Measurements from ENCODE around the gene MEIS1. TPM values are rescaled to one million over a fixed set of nuclear protein-coding genes. Genes with fewer than 3 reads are reported as not detected.

MEIS1 gene
- total RNA-seq, 4 donors from 2014 or later = 7.6 to 17.4 (median 12.0) TPM

DNA sequence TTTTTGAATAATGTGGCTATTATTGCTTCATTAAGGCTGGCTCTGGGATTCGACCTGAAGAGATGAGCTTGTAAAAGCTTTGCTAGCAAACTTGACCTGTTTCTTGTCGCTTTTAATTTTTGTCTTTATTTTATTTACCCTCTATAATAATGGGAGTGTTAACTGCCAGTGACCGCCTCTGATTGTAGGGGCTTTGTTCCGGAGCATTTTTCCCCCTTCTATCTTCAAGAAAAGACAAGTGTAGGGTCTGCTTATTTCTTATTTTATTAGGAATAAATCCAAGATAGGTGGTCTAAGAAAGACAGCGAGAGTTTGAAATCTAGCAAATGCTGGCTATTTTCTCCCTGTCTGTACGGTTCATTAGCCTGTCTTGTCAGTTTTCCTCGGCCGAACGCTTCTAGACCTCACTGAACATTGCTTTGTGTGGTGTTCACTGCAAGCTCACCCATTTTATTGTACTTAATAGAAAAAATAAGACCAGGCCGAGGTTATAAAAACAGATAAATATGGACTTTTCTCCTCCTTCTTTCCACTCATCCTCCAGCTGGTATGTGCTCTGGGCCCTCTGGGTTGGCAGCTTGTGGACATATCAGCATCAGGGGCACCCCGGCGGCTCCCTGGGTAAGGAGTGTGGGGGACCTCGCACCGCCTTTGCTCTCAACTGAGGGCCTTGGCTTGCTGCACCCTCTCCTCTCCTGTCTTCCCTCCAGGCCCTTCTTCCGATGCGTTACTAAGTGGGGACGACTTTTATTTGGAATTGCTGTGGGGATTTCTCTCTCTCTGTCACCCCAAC lies 8.5 kb downstream of the MEIS1 start:
- TF ChIP-seq, protein P1, sequence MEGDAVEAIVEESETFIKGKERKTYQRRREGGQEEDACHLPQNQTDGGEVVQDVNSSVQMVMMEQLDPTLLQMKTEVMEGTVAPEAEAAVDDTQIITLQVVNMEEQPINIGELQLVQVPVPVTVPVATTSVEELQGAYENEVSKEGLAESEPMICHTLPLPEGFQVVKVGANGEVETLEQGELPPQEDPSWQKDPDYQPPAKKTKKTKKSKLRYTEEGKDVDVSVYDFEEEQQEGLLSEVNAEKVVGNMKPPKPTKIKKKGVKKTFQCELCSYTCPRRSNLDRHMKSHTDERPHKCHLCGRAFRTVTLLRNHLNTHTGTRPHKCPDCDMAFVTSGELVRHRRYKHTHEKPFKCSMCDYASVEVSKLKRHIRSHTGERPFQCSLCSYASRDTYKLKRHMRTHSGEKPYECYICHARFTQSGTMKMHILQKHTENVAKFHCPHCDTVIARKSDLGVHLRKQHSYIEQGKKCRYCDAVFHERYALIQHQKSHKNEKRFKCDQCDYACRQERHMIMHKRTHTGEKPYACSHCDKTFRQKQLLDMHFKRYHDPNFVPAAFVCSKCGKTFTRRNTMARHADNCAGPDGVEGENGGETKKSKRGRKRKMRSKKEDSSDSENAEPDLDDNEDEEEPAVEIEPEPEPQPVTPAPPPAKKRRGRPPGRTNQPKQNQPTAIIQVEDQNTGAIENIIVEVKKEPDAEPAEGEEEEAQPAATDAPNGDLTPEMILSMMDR (IDR thresholded peaks at IDR 0.05; ENCODE audit: low read depth) = no peak

DNA sequence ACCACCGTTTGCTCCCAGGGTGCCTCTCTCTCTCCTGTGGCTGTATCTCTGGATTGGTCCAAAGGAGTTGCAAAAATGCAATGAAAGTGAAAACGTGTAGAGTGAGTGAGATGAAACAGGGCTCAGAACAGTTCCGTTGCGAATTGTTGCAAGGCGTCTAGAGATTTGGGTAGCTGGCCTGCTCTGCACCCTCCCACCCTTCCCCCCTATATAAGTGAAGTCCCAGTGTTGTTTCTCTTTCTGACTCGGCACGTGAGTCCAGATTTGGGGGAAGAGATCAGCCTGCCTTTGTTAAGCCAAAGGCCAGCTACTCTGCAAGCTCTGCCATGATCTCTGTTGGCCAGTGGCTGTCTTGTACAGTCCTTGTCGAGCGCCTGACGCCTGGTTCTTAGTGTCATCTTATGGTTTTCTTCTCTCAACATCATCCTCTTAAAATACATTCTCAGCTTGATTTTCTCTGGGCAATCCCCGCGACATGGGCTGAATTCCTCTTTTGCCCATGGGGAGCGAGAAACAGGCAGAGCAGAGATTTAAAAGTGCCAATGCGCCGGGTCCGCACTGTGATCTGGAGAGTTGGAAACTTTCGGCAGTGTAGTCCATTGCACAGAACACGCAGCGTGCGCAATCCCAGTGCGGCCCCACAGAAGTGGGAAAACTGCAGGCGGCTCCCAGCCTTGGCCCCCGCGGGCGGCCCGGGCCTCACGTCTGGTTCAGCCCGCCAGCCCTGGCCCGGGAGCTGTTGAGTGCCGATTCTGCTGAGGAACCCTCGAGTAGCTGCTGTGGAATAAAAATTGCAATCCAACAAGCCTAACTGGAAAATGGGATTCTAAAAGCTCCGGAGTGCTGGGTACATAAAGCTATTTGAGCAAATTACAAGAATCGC lies 9.3 kb downstream of the MEIS1 start:
- TF ChIP-seq, protein P1 (IDR thresholded peaks at IDR 0.05; ENCODE audit: low read depth) = no peak

DNA sequence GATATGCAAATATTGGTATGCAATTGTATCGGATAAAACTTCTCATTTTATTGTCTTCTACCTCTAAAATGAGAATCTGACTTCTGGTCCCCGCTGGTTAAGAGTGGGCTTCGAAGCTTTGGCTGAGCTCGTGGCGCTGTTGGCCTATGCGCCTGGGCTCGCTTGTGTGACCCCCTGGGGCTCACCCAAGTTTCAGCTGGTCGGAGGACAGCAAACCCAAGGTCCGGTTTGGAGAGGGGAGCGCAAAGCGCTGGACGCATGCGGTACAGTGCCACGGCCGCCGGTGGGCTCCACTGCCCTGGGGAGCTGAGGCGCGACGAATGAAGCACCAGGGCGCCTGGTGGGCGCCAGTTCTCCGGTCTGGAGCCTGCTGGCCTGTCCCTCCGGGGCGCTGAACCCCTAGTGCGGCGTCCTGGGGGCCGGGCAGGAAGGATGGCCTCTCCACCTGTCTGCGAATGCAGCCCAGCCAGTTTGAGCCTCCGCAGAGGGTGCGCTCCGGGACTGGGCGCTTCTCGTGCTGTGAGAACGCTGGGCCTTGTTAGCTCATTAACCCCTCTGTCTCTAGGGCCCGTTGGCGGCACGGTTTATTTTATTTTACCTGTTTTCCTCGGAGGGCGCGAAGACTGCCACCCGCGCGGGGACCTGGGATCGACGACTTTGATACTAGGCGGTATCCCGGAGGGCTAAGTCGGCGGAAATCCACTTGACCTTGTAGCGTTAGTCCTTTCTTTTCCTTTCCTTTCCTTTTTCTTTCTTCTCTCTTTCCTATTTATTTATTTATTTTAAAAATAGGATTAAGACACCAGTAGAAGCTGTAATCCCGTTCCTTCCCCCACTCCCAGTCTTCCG lies 10.4 kb downstream of the MEIS1 start:
- TF ChIP-seq, protein P1 (IDR thresholded peaks at IDR 0.05; ENCODE audit: low read depth) = no peak

DNA sequence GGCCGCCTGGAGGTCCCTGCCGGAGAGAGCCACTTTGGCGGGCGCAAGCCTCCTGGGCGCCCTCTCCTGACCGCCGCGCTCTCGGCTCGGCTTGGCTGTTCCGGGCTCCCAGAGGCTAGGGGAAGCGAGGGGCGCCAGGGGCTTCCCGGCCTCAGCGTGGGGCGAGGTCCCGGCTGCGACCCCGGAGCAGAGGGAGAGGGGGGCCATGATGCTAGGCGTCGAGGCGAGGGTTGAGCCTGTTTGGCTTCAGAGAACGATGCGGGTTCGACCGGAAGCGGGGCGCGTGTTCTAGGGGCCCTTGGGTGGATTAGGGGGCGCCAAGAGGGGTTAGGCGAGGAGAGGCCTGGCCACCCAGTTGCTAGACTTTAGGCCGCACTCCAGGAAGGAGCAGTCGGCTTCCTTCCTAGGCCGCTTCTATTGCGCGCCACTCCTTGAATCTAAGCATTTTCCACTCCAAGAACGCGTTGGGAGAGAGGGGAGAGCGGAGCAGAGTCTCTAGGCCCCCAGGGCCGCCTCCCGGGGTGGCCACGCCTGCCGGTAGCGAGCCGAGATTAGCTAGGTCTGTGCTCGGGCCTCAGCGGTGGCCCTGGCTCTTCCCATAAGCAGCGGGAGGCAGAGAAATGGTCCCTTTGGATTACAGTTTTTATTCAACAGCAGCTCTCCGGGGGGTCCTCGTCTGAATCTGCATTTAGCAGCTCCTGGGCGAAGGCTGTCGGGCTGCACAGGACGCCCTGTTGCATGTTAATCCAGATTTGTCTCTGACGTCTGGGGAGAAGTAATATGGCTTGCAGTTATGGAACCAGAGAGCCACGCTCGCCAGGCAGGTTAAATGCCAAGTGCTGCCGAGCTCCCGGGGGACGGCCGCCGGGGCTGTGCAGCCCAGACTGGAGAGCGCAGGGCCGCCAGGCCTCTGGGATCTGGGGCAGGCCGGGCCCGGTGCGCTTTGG lies 11.3 kb downstream of the MEIS1 start:
- TF ChIP-seq, protein P1 (IDR thresholded peaks at IDR 0.05; ENCODE audit: low read depth) = no peak

DNA sequence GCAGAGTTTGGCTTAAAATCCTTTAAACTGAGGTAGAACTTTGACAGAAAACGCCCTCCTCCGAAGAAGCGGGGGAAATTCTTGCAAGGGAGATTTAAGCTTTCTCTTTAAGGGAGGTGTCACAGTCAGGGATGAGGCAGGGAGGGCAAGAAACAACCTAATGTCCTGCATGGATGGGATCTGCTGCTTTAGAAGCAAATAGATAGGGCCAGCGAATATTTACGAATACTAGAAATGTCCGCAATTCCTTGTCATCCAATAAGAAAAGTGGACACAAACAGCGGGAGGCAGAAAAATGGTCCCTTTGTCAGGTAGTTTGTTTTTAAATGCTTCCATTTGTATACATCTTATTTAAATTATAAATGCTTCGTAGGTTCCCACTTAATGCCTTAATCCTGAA lies 12.0 kb downstream of the MEIS1 start:
- TF ChIP-seq, protein P1 (IDR thresholded peaks at IDR 0.05; ENCODE audit: low read depth) = no peak

DNA sequence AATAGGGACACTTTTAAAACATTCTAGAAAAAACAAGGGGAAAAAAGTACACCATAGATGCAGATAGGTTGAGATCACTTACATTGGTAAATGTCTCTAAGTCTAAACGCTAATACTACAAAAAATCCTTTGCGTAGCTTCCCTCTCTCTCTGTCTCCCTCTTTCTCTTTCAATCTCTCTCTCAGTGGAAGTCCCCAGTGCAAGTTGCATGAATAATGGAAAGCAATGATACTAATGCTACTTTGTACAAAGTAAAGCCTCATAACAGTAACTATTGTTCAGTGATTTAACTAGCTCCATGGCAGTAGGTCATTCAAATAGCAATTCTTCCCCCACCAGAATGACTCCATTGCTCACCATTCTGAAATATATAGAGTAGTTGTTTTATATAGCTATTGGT lies 12.8 kb downstream of the MEIS1 start:
- TF ChIP-seq, protein P1 (IDR thresholded peaks at IDR 0.05; ENCODE audit: low read depth) = no peak

Data from subcutaneous adipose tissue (tissue), 4 donors.